GM12801 (cell line): ENCODE measurements around the gene DNAJC30.

Source experiments
- TF ChIP-seq, protein P1 (sequence below): IDR thresholded peaks from one replicate; pipeline ENCODE4 v1.5.1; 2011; ENCODE audit warnings: control low read depth; ENCODE audit not compliant: insufficient read length; ENCODE audit errors: extremely low read depth

DNAJC30 gene

DNA sequence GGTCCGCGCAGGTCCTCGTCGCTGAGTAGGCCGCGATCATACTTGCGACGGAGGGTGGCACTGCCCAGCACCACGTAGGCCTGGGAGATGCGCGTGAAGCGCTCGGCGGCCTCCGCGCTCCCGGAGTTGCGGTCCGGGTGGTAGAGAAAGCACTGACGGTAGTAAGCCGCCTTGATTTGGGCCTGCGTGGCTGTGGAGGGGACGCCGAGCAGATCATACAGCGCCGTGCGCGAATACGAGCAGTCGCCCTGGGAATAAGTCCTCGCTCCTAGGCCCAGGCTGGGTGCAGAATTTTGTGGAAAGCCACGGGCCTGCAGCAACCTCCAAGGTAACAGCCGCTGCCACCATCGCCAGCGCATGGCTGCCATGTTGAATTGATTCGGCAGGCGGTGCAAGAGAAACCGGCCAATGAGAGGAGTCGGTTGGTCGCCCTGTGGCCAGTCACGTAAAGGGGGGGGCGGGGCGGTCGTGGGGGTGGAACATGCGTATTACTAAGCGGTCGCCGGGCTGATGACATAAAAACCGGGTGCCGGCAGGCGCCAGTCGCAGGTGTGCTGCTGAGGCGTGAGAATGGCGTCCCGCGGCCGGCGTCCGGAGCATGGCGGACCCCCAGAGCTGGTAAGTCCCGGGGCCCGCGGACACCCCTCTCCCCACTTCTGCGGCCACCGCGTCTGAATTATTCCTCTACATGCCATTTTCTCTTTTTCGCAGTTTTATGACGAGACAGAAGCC lies at the start of gene DNAJC30, which contains the start of gene BUD23:
DNAJC30 (minus strand) TSS at position 398 of the 732 bp plus-strand sequence; CDS start at position 368, 30 bp downstream.
BUD23 (plus strand) TSS at position 542 of the 732 bp plus-strand sequence; CDS start at position 571, 29 bp downstream.
- TF ChIP-seq, protein P1, sequence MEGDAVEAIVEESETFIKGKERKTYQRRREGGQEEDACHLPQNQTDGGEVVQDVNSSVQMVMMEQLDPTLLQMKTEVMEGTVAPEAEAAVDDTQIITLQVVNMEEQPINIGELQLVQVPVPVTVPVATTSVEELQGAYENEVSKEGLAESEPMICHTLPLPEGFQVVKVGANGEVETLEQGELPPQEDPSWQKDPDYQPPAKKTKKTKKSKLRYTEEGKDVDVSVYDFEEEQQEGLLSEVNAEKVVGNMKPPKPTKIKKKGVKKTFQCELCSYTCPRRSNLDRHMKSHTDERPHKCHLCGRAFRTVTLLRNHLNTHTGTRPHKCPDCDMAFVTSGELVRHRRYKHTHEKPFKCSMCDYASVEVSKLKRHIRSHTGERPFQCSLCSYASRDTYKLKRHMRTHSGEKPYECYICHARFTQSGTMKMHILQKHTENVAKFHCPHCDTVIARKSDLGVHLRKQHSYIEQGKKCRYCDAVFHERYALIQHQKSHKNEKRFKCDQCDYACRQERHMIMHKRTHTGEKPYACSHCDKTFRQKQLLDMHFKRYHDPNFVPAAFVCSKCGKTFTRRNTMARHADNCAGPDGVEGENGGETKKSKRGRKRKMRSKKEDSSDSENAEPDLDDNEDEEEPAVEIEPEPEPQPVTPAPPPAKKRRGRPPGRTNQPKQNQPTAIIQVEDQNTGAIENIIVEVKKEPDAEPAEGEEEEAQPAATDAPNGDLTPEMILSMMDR: no peak

DNA sequence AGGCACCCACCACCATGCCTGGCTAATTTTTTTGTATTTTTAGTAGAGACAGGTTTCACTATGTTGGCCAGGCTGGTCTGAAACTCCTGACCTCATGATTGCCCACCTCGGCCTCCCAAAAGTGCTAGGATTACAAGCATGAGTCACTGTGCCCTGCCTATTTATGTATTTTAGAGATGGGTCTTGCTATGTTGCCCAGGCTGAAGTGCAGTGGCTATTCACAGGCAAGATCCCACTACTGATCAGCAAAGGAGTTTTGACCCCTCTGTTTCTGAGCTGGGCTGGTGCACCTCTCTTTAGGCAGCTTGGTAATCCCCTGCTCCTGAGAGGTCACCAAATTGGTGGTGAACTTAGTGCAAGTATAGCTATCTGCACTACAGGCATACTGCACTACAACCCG lies 49.1 kb upstream of the DNAJC30 start:
- TF ChIP-seq, protein P1: no peak

DNA sequence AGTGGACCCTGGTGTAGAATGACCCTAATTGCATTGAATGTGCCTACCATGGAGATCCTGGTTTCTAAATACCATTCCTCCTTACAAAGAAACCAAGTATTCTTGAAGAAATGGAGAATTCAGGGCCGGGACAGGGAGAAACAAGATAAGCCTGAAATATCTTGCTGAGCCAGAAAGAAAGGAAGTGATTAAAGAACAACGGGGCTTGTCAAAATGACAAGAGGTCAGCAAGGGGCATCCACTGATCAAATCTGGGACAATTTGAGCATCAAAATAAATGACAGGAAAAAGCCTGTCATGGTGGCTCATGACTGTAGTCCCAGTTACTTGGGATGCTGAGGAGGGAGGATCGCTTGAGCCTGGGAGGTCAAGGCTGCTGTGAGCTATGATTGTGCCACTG lies 47.2 kb upstream of the DNAJC30 start:
- TF ChIP-seq, protein P1: no peak

DNA sequence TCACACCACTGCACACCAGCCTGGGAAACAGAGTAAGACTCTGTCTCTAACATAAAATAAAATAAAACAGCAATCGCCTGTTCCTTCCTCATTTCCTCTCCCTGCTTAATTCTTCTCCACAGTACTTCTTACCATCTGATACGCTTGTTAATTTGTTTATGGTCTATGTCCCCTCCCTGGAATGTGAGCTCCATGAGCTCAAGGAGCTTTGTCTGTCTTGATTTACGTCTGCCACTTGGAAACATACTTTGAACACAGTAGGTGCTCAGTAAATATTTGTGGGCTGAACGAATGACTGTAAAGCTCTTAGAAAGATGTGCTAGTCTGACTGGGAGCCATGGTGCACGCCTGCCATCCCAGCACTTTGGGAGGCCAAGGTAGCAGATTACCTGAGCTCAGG lies 45.3 kb upstream of the DNAJC30 start:
- TF ChIP-seq, protein P1: no peak

DNA sequence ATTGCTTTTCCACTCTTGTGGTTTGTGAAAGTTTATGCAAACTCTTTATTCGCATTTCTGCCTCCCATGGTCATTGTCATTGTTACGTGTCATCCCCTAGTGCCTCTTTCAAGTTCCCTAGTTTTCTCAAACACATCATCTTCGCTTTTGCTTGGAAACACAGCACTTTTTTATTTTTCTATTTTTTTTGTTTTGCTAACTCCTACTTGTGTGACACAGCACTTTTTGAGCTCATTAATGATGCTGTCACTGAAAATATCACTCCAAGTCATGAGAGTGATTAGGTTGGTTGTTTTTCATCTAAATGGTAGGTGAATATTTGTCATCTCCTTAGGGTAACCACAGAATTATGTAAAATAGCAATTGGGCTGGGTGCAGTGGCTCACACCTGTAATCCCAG lies 44.7 kb upstream of the DNAJC30 start:
- TF ChIP-seq, protein P1: no peak

DNA sequence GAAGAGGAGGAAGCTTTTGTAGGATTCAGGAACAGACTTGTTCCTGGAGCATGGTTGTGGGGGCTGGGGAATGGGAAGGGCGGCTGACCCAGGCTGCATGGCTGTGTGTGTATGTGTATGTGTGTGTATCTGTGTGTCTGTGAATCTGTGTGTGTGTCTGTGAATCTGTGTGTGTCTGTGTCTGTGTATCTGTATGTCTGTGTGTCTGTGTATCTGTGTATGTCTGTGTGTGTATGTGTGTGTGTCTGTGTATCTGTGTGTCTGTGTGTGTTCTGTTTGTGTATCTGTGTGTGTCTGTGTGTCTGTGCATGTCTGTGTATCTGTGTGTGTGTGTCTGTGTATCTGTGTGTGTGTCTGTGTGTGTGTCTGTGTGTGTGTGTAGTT lies 42.8 kb upstream of the DNAJC30 start:
- TF ChIP-seq, protein P1: no peak

DNA sequence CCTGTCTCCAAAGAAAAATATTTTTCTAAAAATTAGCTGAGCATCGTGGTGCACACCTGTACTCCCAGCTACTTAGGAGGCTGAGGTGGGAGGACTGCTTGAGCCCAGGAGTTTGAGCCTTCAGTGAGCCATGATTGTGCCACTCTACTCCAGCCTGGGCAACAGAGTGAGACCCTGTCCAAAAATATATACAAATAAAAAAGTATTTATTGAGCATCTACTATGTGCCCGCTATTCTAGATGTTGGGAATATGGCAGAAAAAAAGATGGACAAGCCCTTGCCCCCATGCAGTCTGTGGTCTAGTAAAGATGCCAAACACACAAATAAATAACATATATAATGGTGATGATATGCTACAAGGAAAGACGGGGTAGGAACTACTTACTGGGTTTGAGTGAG lies 40.6 kb upstream of the DNAJC30 start:
- TF ChIP-seq, protein P1: no peak
